DOHH2 (cell line): ENCODE measurements around the gene ACTA2.

Source experiments
- H3F3A ChIP-seq: fragments of 200-600 bp; sonication (generic), shearing (Covaris generic); 2 replicates; pipeline ENCODE4 v1.6.0; 2016; ENCODE audit warnings: antibody characterized with exemption, mild to moderate bottlenecking; ENCODE audit not compliant: control insufficient read depth, insufficient read depth
- H3K27ac ChIP-seq: fragments of 200-600 bp; sonication (generic); 2 replicates; pipeline ENCODE4 v1.5.1; 2014; ENCODE audit warnings: low read depth, mild to moderate bottlenecking, low read length, moderate library complexity
- H3K27me3 ChIP-seq: fragments of 200-600 bp; sonication (generic); 2 replicates; pipeline ENCODE4 v1.6.1; 2014; ENCODE audit warnings: mild to moderate bottlenecking, low read length, mixed read lengths; ENCODE audit not compliant: control insufficient read depth
- H3K36me3 ChIP-seq: fragments of 200-600 bp; sonication (generic); 2 replicates; pipeline ENCODE4 v1.6.1; 2014; ENCODE audit warnings: mild to moderate bottlenecking, low read length, moderate library complexity, mixed read lengths; ENCODE audit not compliant: control insufficient read depth
- H3K4me1 ChIP-seq: fragments of 200-600 bp; sonication (generic); 2 replicates; pipeline ENCODE4 v1.6.1; 2014; ENCODE audit warnings: mild to moderate bottlenecking, low read length, mixed read lengths; ENCODE audit not compliant: control insufficient read depth
- H3K4me2 ChIP-seq: fragments of 200-600 bp; sonication (generic); 2 replicates; pipeline ENCODE4 v1.6.0; 2014; ENCODE audit warnings: mild to moderate bottlenecking, low read length, moderate library complexity
- H3K4me3 ChIP-seq: fragments of 200-600 bp; sonication (generic); 2 replicates; pipeline ENCODE4 v1.5.1; 2014; ENCODE audit warnings: mild to moderate bottlenecking, low read length, mixed read lengths
- H3K79me2 ChIP-seq: fragments of 200-600 bp; sonication (generic); 2 replicates; pipeline ENCODE4 v1.6.1; 2014; ENCODE audit warnings: mild to moderate bottlenecking, low read length, mixed read lengths; ENCODE audit not compliant: control insufficient read depth
- H3K9me2 ChIP-seq: fragments of 200-600 bp; sonication (generic); replicated peaks from 2 replicates; pipeline ENCODE4 v1.6.1; 2014; ENCODE audit warnings: mild to moderate bottlenecking, low read length, mixed read lengths; ENCODE audit not compliant: control insufficient read depth
- H3K9me3 ChIP-seq: fragments of 200-600 bp; sonication (generic); 2 replicates; pipeline ENCODE4 v1.6.1; 2014; ENCODE audit warnings: antibody characterized with exemption, low read length, mixed read lengths; ENCODE audit not compliant: control insufficient read depth, insufficient read depth
- H4K20me1 ChIP-seq: fragments of 200-600 bp; sonication (generic); 2 replicates; pipeline ENCODE4 v1.6.0; 2014; ENCODE audit warnings: low read depth, mild to moderate bottlenecking, antibody characterized with exemption, low read length, moderate library complexity; ENCODE audit not compliant: control insufficient read depth, insufficient read depth
- EZH2phosphoT487 ChIP-seq: fragments of 200-600 bp; sonication (generic); IDR thresholded peaks from 2 replicates; pipeline ENCODE4 v1.6.1; 2017; ENCODE audit warnings: borderline replicate concordance, mild to moderate bottlenecking, antibody characterized with exemption, low read length, moderate library complexity, mixed read lengths
- TF ChIP-seq, protein P1 (sequence below): fragments of 200-600 bp; sonication (generic); IDR thresholded peaks from one replicate; pipeline ENCODE4 v1.5.1; 2014; ENCODE audit warnings: antibody characterized with exemption, mild to moderate bottlenecking, low read depth, low read length; ENCODE audit not compliant: poor library complexity, severe bottlenecking

The ACTA2 gene

DNA sequence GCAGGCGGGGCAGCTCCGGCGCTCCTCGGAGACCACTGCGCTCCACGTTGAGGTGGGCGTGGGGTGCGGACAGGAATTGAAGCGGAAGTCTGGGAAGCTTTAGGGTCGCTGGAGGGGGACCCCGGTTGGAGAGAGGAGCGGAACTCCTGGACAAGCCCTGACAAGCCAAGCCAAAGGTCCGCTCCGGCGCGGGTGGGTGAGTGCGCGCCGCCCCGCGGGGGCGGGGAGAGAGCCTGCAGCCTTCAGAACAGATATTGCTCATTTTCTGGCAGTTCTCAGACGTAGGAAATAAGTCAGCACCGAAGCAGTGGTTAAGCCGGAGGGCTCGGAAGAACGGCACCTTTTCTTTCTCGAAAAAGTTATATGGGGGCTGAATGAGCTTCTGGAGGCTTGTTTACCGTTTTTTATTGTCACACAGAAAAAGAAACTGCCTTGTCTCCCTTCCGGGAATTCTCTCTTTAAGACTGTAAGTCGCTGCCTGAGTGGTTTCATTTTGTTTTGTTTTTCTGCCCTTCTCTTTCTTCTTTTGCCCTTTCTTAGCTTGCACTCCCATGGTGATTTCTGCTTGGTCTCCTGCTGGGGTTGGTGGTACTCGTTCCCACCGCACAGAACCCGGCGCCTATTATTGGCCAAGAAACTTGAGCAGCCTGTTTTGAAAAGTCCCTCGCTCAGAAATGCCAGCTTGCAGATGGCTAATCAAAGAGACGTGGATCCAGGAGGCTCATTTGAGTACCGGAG, 38.8 kb upstream of the ACTA2 start:
- no peak; the same call in 1 of the 2 replicates for TF ChIP-seq EZH2phosphoT487
- peaks cover 21% of the 10 kb centered on the region for H3K27me3 ChIP-seq
- no peaks in the 10 kb centered on the region for H3K79me2 ChIP-seq
- H3K36me3 ChIP-seq, result no peaks in the 10 kb centered on the region
- no peaks in the 10 kb centered on the region for H4K20me1 ChIP-seq
- H3K27ac ChIP-seq, result 0 out of 2 replicates have a peak overlapping the region, but pooled peaks have one; percentile 2
- H3K9me2 ChIP-seq, result no peaks in the 10 kb centered on the region
- H3F3A ChIP-seq, result peaks cover 16% of the 10 kb centered on the region
- peaks cover 45% of the 10 kb centered on the region for H3K4me1 ChIP-seq
- H3K9me3 ChIP-seq, result peaks cover 13% of the 10 kb centered on the region; the same call in 1 of the 2 replicates
- peak overlapping the region; percentile 82 for H3K4me2 ChIP-seq
- peak overlapping the region; percentile 84 for H3K4me3 ChIP-seq

DNA sequence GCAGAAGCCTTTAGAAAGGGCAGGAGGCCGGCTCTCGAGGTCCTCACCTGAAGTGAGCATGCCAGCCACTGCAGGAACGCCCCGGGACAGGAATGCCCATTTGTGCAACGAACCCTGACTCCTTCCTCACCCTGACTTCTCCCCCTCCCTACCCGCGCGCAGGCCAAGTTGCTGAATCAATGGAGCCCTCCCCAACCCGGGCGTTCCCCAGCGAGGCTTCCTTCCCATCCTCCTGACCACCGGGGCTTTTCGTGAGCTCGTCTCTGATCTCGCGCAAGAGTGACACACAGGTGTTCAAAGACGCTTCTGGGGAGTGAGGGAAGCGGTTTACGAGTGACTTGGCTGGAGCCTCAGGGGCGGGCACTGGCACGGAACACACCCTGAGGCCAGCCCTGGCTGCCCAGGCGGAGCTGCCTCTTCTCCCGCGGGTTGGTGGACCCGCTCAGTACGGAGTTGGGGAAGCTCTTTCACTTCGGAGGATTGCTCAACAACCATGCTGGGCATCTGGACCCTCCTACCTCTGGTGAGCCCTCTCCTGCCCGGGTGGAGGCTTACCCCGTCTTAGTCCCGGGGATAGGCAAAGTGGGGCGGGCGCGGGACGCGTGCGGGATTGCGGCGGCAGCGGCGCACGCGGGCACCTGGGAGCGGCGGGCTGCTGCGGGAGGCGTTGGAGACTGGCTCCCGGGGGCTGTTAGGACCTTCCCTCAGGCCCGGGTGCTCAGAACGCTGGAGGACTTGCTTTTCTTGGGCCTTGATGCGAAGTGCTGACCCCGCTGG, 38.0 kb upstream of the ACTA2 start, which contains the start of gene FAS:
FAS (plus strand) TSS at position 415 of the 777 bp plus-strand sequence; CDS start at position 494, 79 bp downstream.
- no peaks in the 10 kb centered on the region for H3K36me3 ChIP-seq
- H3K4me3 ChIP-seq, result peak within 1 kb of the TSS; percentile 84
- no peaks in the 10 kb centered on the region for H3K79me2 ChIP-seq
- H3K4me1 ChIP-seq, result peaks cover 42% of the 10 kb centered on the region
- H3K4me2 ChIP-seq, result peak within 1 kb of the TSS; percentile 82
- H4K20me1 ChIP-seq, result no peaks in the 10 kb centered on the region
- peaks cover 20% of the 10 kb centered on the region for H3F3A ChIP-seq
- no peaks in the 10 kb centered on the region for H3K9me2 ChIP-seq
- H3K27ac ChIP-seq, result peak within 1 kb of the TSS; percentile 3; the same call in 1 of the 2 replicates
- TF ChIP-seq, protein P1, sequence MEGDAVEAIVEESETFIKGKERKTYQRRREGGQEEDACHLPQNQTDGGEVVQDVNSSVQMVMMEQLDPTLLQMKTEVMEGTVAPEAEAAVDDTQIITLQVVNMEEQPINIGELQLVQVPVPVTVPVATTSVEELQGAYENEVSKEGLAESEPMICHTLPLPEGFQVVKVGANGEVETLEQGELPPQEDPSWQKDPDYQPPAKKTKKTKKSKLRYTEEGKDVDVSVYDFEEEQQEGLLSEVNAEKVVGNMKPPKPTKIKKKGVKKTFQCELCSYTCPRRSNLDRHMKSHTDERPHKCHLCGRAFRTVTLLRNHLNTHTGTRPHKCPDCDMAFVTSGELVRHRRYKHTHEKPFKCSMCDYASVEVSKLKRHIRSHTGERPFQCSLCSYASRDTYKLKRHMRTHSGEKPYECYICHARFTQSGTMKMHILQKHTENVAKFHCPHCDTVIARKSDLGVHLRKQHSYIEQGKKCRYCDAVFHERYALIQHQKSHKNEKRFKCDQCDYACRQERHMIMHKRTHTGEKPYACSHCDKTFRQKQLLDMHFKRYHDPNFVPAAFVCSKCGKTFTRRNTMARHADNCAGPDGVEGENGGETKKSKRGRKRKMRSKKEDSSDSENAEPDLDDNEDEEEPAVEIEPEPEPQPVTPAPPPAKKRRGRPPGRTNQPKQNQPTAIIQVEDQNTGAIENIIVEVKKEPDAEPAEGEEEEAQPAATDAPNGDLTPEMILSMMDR, result no peak
- peak; percentile 34; the same call in 1 of the 2 replicates for TF ChIP-seq EZH2phosphoT487
- peaks cover 16% of the 10 kb centered on the region; the same call in 1 of the 2 replicates for H3K9me3 ChIP-seq
- peaks cover 21% of the 10 kb centered on the region for H3K27me3 ChIP-seq

DNA sequence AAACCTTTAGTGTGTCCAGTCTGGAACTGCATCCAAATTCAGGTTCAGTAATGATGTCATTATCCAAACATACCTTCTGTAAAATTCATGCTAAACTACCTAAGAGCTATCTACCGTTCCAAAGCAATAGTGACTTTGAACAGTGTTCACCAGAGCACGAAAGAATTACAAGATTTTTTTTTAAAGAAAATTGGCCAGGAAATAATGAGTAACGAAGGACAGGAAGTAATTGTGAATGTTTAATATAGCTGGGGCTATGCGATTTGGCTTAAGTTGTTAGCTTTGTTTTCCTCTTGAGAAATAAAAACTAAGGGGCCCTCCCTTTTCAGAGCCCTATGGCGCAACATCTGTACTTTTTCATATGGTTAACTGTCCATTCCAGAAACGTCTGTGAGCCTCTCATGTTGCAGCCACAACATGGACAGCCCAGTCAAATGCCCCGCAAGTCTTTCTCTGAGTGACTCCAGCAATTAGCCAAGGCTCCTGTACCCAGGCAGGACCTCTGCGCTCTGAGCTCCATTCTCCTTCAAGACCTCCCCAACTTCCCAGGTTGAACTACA, 37.3 kb upstream of the ACTA2 start:
- Histone ChIP-seq H3K9me3 (peaks cover 16% of the 10 kb centered on the region; the same call in 1 of the 2 replicates), H3K36me3 (no peaks in the 10 kb centered on the region), H3K4me1 (peaks cover 36% of the 10 kb centered on the region), H3K79me2 (no peaks in the 10 kb centered on the region), H3K9me2 (no peaks in the 10 kb centered on the region), H3K4me2 (peak overlapping the region; percentile 82), H3K27ac (peak overlapping the region; percentile 3; the same call in 1 of the 2 replicates), H3K4me3 (peak overlapping the region; percentile 84), H4K20me1 (no peaks in the 10 kb centered on the region), H3F3A (peaks cover 20% of the 10 kb centered on the region), H3K27me3 (peaks cover 21% of the 10 kb centered on the region)
- TF ChIP-seq, protein P1, result no peak
- no peak for TF ChIP-seq EZH2phosphoT487
